ENCODE data around the gene SSMEM1. TPM values are rescaled to one million over a fixed set of nuclear protein-coding genes. Genes with fewer than 3 reads are reported as not detected.

SSMEM1 gene
- total RNA-seq, 4 donors from 2014 or later: not detected

DNA sequence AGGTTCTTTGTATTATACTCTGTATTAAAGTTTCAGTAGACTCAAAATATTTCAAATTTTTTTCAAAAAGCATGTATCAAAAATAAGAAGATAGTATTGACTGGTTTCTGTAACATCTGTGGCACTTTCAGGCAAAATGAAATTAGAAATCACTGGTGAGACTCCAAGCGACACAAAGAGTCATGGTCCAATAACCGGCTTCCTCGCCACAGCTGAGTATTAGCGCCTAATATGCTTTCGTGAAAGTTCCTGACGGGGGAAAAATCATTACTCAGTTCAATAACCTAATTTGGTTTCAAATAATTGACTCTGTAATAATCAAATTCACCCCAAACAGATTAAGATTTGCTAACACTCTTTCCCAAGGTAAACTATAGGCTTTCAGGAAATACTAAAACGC is 15.9 kb upstream of the SSMEM1 start:
- H3K4me3 ChIP-seq: no peak overlapping the region
- in situ Hi-C loops (cut with MboI; ENCODE audit: low pct_ligation_motif_present in 1 of 4, low pct_unique_long_range_greater_than_20kb in 1 of 4, low sequenced_read_pairs in 3 of 4) (no loop called here), intact Hi-C loops (cut with DNase I; ENCODE audit: low total_unique reads) (no loop called here)
- no peaks in the 10 kb centered on the region for H3K27me3 ChIP-seq
- DNase-seq: no peak
- TF ChIP-seq EP300 (IDR thresholded peaks at IDR 0.05; ENCODE audit: low read depth): no peak
- TF ChIP-seq, protein P1, sequence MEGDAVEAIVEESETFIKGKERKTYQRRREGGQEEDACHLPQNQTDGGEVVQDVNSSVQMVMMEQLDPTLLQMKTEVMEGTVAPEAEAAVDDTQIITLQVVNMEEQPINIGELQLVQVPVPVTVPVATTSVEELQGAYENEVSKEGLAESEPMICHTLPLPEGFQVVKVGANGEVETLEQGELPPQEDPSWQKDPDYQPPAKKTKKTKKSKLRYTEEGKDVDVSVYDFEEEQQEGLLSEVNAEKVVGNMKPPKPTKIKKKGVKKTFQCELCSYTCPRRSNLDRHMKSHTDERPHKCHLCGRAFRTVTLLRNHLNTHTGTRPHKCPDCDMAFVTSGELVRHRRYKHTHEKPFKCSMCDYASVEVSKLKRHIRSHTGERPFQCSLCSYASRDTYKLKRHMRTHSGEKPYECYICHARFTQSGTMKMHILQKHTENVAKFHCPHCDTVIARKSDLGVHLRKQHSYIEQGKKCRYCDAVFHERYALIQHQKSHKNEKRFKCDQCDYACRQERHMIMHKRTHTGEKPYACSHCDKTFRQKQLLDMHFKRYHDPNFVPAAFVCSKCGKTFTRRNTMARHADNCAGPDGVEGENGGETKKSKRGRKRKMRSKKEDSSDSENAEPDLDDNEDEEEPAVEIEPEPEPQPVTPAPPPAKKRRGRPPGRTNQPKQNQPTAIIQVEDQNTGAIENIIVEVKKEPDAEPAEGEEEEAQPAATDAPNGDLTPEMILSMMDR (IDR thresholded peaks at IDR 0.05): no peak
- TF ChIP-seq POLR2AphosphoS5 (IDR thresholded peaks at IDR 0.05): no peak
- TF ChIP-seq POLR2A (IDR thresholded peaks at IDR 0.05): no peak
- 85 to 92% methylated on average over 7 of the region's 7 CpGs for WGBS, 2 donors (ENCODE audit: low coverage in 1 of 2)
- no peak overlapping the region for H3K27ac ChIP-seq
- H3K4me1 ChIP-seq: no peaks in the 10 kb centered on the region
- H3K36me3 ChIP-seq: peaks cover 0 to 24% (median 10%) of the 10 kb centered on the region in 4 donors
- no peaks in the 10 kb centered on the region for H3K9me3 ChIP-seq

DNA sequence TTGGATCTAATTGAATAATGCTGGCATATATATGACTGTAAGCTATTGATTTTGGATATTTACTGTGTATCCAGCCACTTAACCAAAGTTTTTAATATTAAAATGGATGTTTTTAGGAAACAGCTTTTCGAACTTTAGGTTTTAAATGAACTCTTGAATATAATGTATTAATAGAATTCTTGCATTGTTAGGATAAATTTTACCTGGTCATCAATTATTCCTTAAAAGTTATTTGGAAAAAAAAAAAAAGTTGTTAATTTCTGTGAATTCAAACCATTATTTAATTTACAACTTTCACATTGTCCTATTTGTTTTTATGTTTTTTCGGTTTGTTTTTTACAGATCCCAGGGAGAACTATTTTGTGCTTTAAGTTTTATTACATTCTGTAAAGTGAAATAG is 12.3 kb upstream of the SSMEM1 start:
- H3K27me3 ChIP-seq: no peaks in the 10 kb centered on the region
- H3K27ac ChIP-seq: no peak overlapping the region
- H3K4me1 ChIP-seq: peaks cover 0 to 1% (median 0%) of the 10 kb centered on the region in 4 donors
- DNase-seq: no peak
- 97 to 99% methylated on average over 2 of the region's 2 CpGs for WGBS, 2 donors (ENCODE audit: low coverage in 1 of 2)
- H3K4me3 ChIP-seq: no peak overlapping the region
- peaks cover 0 to 39% (median 12%) of the 10 kb centered on the region in 4 donors for H3K36me3 ChIP-seq
- in situ Hi-C loops (cut with MboI; ENCODE audit: low pct_ligation_motif_present in 1 of 4, low pct_unique_long_range_greater_than_20kb in 1 of 4, low sequenced_read_pairs in 3 of 4): no loop called here
- intact Hi-C loops (cut with DNase I; ENCODE audit: low total_unique reads): no loop called here
- no peaks in the 10 kb centered on the region for H3K9me3 ChIP-seq
- TF ChIP-seq POLR2AphosphoS5 (IDR thresholded peaks at IDR 0.05) (no peak), EP300 (IDR thresholded peaks at IDR 0.05; ENCODE audit: low read depth) (no peak), POLR2A (IDR thresholded peaks at IDR 0.05) (no peak)
- TF ChIP-seq, protein P1 (IDR thresholded peaks at IDR 0.05): no peak

DNA sequence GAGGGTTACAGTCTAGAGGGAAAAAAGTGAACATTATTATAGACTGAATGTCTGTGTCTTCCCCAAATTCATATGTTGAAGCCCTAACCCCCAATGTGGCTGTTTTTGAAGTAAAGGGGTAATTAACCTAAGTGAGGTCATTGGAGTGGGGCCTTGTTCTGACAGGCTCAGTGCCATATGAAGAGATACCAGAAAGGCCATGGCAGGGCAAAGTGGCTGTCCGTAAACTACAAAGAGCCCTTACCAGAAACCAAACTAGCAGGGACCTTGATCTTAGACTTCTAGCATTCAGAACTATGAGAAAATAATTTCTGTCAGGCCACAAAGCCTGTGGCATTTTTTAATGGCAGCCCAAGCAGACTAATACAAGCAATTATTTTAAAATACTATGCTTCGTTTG is 11.2 kb upstream of the SSMEM1 start:
- Histone ChIP-seq H3K27ac (no peak overlapping the region), H3K4me3 (no peak overlapping the region), H3K4me1 (peaks cover 0 to 6% (median 0%) of the 10 kb centered on the region in 4 donors), H3K36me3 (peaks cover 0 to 42% (median 11%) of the 10 kb centered on the region in 4 donors), H3K27me3 (no peaks in the 10 kb centered on the region), H3K9me3 (no peaks in the 10 kb centered on the region)
- no peak for DNase-seq
- intact Hi-C loops (cut with DNase I; ENCODE audit: low total_unique reads) (no loop called here), in situ Hi-C loops (cut with MboI; ENCODE audit: low pct_ligation_motif_present in 1 of 4, low pct_unique_long_range_greater_than_20kb in 1 of 4, low sequenced_read_pairs in 3 of 4) (no loop called here)
- TF ChIP-seq POLR2A (IDR thresholded peaks at IDR 0.05): no peak
- TF ChIP-seq EP300 (IDR thresholded peaks at IDR 0.05; ENCODE audit: low read depth): no peak
- WGBS, 2 donors (ENCODE audit: low coverage in 1 of 2): 50 to 90% methylated on average over 2 of the region's 2 CpGs

DNA sequence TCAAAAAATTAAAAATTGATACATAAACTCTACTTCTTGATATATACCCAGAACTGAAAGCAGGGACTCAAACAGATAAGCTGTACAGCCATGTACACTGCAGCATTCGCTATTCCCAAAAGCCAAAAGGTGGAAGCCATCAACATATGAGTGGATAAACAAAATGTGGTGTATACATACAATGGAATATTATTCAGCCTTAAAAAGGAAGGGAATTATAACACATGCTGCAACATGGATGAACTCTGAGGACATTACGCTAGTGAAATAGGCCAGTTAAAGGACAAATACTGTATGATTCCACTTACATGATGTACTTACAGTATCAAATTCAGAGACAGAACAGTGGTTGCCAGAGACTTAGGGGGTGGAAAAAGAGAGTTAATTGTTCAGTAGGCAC is 10.6 kb upstream of the SSMEM1 start:
- H3K36me3 ChIP-seq: peaks cover 0 to 37% (median 11%) of the 10 kb centered on the region in 4 donors
- in situ Hi-C loops (cut with MboI; ENCODE audit: low pct_ligation_motif_present in 1 of 4, low pct_unique_long_range_greater_than_20kb in 1 of 4, low sequenced_read_pairs in 3 of 4) (no loop called here), intact Hi-C loops (cut with DNase I; ENCODE audit: low total_unique reads) (no loop called here)
- peaks cover 0 to 8% (median under 1%) of the 10 kb centered on the region in 4 donors for H3K4me1 ChIP-seq
- H3K27ac ChIP-seq: no peak overlapping the region
- H3K4me3 ChIP-seq: no peak overlapping the region
- WGBS, 2 donors (ENCODE audit: low coverage in 1 of 2): 71 to 100% methylated on average over 2 of the region's 2 CpGs
- TF ChIP-seq, protein P1 (IDR thresholded peaks at IDR 0.05): no peak
- TF ChIP-seq POLR2A (IDR thresholded peaks at IDR 0.05) (no peak), POLR2AphosphoS5 (IDR thresholded peaks at IDR 0.05) (no peak), EP300 (IDR thresholded peaks at IDR 0.05; ENCODE audit: low read depth) (no peak)
- no peaks in the 10 kb centered on the region for H3K27me3 ChIP-seq
- no peak for DNase-seq
- H3K9me3 ChIP-seq: no peaks in the 10 kb centered on the region

DNA sequence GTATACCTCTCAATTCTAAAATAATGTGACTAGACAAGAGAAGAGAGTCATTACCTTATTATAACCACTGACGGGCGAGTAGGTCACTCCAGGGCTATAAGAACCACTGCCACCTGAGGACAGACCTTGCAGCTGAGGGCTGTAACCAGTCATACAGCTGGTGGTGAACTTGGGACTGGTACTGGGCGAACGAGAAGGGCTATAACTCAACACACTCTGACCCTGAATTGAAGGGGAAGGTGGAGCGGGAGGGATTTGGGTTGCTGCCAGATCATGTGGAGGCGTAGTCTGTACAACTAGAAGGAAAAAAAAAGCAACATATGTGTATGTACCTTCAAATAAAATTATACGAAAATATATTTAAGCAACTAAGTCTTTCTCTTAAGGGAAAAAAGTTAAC is 5.9 kb upstream of the SSMEM1 start:
- H3K36me3 ChIP-seq: peaks cover 0 to 26% (median 5%) of the 10 kb centered on the region in 4 donors
- intact Hi-C loops (cut with DNase I; ENCODE audit: low total_unique reads): no loop called here
- in situ Hi-C loops (cut with MboI; ENCODE audit: low pct_ligation_motif_present in 1 of 4, low pct_unique_long_range_greater_than_20kb in 1 of 4, low sequenced_read_pairs in 3 of 4): no loop called here
- TF ChIP-seq POLR2AphosphoS5 (IDR thresholded peaks at IDR 0.05) (peak in 2 of 3 donors; percentile 34 to 50), POLR2A (IDR thresholded peaks at IDR 0.05) (no peak), EP300 (IDR thresholded peaks at IDR 0.05; ENCODE audit: low read depth) (no peak)
- no peaks in the 10 kb centered on the region for H3K9me3 ChIP-seq
- no peaks in the 10 kb centered on the region for H3K27me3 ChIP-seq
- H3K27ac ChIP-seq: peak overlapping the region in 3 of 4 donors; percentile 36 to 56 (median 51)
- H3K4me3 ChIP-seq: no peak overlapping the region
- DNase-seq: peak; percentile 83
- peaks cover 4 to 32% (median 13%) of the 10 kb centered on the region in 4 donors for H3K4me1 ChIP-seq
- WGBS, 2 donors (ENCODE audit: low coverage in 1 of 2): 66 to 67% methylated on average over 6 to 7 of the region's 7 CpGs
